ENCODE data around the gene DBH.

The DBH gene

DNA sequence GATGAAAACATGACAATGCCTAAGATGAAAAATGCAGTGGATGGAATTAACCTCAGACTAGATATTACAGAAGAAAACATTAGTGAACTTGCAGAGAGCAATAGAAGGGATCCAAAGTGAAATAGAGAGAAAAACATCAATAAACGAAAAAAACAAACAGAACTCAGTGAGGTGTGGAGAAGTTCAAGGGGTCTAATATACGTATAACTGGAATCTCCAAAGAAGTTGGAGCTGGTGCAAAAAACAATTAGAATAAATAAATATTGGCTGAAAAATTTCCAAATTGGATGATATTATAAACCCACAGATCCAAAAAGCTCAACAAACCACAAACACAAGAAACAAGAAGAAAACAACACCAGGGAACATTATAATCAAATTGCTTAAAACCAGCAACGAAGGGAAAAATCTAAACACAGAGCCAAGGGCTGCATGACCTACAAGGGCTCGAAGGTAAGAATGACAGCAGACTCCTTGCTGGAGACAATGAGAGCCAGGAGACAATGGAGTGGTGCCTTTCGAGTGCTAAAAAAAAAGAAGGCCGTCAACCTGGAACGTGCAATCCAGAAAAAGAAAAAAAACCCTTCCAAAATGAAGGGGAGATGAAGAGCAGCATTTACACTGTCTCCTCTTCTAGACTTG, 38.7 kb upstream of the DBH start:
- H3K4me3 ChIP-seq (ENCODE audit: low read depth, low read length), result no peak overlapping the region
- DNase-seq (ENCODE audit: low read depth), result no peak
- TF ChIP-seq, protein P1, sequence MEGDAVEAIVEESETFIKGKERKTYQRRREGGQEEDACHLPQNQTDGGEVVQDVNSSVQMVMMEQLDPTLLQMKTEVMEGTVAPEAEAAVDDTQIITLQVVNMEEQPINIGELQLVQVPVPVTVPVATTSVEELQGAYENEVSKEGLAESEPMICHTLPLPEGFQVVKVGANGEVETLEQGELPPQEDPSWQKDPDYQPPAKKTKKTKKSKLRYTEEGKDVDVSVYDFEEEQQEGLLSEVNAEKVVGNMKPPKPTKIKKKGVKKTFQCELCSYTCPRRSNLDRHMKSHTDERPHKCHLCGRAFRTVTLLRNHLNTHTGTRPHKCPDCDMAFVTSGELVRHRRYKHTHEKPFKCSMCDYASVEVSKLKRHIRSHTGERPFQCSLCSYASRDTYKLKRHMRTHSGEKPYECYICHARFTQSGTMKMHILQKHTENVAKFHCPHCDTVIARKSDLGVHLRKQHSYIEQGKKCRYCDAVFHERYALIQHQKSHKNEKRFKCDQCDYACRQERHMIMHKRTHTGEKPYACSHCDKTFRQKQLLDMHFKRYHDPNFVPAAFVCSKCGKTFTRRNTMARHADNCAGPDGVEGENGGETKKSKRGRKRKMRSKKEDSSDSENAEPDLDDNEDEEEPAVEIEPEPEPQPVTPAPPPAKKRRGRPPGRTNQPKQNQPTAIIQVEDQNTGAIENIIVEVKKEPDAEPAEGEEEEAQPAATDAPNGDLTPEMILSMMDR (IDR thresholded peaks at IDR 0.05; ENCODE audit: low read depth, low read length, missing control alignments), result no peak
- in situ Hi-C loops (cut with HindIII; ENCODE audit: low sequenced_read_pairs), result loop anchor here (5.0 kb wide), 1 partner anchor 75 kb away; no protein-coding TSS in a partner anchor

DNA sequence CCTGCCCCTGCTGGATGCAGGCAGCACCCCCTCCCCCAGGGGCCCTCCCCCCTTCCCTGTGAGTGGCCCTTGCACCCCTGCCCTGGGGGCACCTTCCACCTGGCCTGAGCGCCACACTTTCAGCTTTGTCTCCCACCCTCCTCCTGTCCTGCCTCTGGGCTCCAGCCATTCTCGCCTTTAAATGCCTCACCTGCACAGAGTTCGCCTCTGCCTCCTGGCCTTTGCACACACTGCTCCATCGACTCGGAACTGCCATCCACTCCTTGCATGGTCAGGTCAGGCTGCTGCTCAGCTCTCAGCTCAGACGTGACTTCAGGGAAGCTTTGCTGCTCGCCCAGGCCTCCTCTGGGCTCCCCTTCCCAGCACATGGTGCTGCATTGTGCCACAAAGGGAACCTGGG, 37.2 kb upstream of the DBH start:
- TF ChIP-seq, protein P1 (IDR thresholded peaks at IDR 0.05; ENCODE audit: low read depth, low read length, missing control alignments), result no peak
- H3K4me3 ChIP-seq (ENCODE audit: low read depth, low read length), result no peak overlapping the region
- DNase-seq (ENCODE audit: low read depth), result no peak
- in situ Hi-C loops (cut with HindIII; ENCODE audit: low sequenced_read_pairs), result loop anchor here (5.0 kb wide), 1 partner anchor 73 kb away; no protein-coding TSS in a partner anchor

DNA sequence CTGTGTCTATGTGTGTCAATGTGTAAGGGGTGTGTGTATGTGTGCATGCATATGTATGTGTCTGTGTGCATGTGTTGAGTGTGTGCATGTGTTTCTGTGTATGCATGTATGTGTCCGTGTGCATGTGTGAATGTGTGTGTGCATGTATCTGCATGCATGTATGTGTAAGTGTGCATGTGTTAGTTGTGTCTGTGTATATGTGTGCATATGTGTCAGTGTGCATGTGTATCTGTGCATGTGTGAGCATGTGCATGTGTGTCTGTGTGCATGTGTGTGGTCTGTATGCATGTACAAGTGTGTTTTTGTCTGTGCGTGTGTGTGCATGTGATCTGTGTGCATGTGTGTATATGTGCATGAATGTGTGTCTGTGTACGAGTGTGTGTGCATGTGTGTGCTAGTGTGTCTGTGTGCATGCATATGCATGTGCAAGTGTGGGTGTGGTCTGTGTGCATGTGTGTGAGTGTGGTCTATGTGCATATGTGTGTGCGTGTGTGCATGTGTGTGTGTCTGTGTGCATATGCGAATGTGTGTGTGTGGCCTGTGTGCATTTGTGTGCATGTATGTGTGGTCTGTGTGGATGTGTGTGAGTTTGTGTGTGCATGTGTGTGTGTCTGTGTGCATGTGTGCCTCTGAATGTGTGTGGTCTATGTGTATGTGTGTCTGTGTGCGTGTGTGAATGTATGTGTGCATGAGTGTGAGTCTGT, 36.5 kb upstream of the DBH start:
- DNase-seq (ENCODE audit: low read depth), result no peak
- TF ChIP-seq, protein P1 (IDR thresholded peaks at IDR 0.05; ENCODE audit: low read depth, low read length, missing control alignments), result no peak
- no peak overlapping the region for H3K4me3 ChIP-seq (ENCODE audit: low read depth, low read length)
- in situ Hi-C loops (cut with HindIII; ENCODE audit: low sequenced_read_pairs), result loop anchor here (5.0 kb wide), 1 partner anchor 73 kb away; no protein-coding TSS in a partner anchor

DNA sequence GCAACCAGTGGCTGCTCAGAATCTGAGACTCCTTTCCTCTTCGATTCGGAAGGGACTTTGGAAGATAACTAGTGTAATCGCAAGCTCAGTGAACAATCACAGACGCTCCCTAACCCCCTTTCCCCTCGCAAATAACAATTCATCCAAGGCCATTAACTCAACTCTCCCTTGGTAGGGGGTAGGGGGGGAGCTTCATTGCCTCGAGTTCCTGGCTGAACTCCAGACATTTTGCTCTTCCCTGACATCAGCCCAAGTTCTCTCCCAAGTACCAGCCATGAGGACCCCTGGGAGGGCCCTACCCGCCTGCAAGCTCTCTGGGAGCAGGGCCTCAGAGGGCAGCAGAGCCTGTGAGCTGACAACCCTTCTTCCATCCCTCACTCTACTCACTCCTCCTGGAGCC, 35.4 kb upstream of the DBH start:
- in situ Hi-C loops (cut with HindIII; ENCODE audit: low sequenced_read_pairs), result no loop called here
- TF ChIP-seq, protein P1 (IDR thresholded peaks at IDR 0.05; ENCODE audit: low read depth, low read length, missing control alignments), result no peak
- DNase-seq (ENCODE audit: low read depth), result no peak
- no peak overlapping the region for H3K4me3 ChIP-seq (ENCODE audit: low read depth, low read length)

DNA sequence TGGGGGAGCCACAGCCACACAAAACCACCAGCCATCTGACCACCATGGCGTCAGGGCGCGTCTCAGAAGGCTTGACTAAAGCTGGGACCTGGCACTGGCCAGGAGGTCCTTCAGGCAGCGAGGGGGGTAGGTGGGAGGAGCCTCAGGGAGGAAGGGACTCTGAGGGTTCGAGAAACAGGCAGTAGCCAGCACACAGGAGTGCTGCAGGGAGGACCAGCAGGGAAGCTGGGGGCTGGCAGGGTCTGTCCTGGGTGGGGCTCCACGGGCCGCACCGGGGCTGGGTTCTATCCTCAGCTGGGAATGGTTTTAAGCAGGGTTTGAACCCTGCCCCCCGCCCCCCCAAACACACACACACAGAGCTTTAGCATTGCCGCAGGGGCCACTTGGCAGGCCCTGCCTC, 34.4 kb upstream of the DBH start:
- in situ Hi-C loops (cut with HindIII; ENCODE audit: low sequenced_read_pairs), result no loop called here
- DNase-seq (ENCODE audit: low read depth), result no peak
- H3K4me3 ChIP-seq (ENCODE audit: low read depth, low read length), result no peak overlapping the region
- TF ChIP-seq, protein P1 (IDR thresholded peaks at IDR 0.05; ENCODE audit: low read depth, low read length, missing control alignments), result no peak

DNA sequence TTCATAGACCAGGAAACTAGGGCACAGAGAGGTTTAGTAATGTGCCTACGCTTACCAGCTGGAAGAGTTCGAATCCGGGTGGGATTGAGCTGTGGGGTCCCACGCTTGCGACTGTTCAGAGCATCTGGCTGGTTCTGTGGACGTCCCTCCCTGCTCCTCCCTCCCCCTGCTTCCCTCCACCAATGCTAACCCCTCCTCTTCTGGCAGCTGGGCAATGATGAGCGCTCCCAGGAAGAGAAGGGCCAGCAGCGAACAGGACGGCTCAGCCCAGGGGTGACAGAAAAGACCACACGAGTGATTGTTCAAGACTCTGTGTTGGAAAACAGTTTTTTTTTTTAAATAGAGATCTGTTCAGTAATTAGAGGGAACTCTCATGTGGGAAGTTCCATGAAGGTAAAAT, 33.9 kb upstream of the DBH start:
- TF ChIP-seq, protein P1 (IDR thresholded peaks at IDR 0.05; ENCODE audit: low read depth, low read length, missing control alignments), result no peak
- H3K4me3 ChIP-seq (ENCODE audit: low read depth, low read length), result no peak overlapping the region
- in situ Hi-C loops (cut with HindIII; ENCODE audit: low sequenced_read_pairs), result no loop called here
- no peak for DNase-seq (ENCODE audit: low read depth)

Measured in astrocyte of the cerebellum (primary cell).